Measurements from ENCODE around the gene CEP83.

The CEP83 gene

DNA sequence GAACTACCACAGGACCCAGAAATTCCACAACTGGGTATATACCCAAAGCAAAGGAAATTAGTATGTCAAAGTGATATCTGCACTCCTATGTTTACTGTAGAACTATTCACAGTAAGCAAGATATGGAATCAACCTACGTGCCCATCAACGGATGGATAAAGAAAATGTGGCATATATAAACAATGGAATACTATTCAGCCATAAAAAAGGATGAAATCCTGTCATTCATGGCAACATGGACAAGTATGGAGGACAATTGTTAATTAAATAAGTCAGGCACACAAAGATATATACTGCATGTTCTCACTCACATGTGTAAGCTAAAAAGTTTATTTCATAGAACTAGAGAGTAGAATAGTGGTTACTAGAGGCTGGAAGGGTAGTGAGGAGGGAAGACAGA is 97.0 kb downstream of the CEP83 start:
- Histone ChIP-seq H4K20me1 (ENCODE audit: insufficient read depth, low read length) (no peaks in the 10 kb centered on the region), H3K9me3 (ENCODE audit: insufficient read depth, low read length) (peaks cover 9% of the 10 kb centered on the region; the same call in 1 of the 2 replicates), H3K79me2 (ENCODE audit: low read length) (no peaks in the 10 kb centered on the region), H3K4me3 (ENCODE audit: low read length) (no peak overlapping the region), H3K27me3 (ENCODE audit: low read depth, low read length) (no peaks in the 10 kb centered on the region), H3K4me1 (ENCODE audit: low read length) (peaks cover 3% of the 10 kb centered on the region; the same call in 1 of the 2 replicates), H2AFZ (ENCODE audit: low read depth, low read length) (no peak overlapping the region), H3K36me3 (replicated peaks; ENCODE audit: low read depth, low read length) (peaks cover 30% of the 10 kb centered on the region), H3K9ac (ENCODE audit: low read length) (no peak overlapping the region), H3K4me2 (ENCODE audit: low read length) (no peak overlapping the region), H3K27ac (ENCODE audit: low read length) (no peak overlapping the region)
- TF ChIP-seq CTCF (IDR thresholded peaks at IDR 0.05; ENCODE audit: low read depth, low read length) (no peak), EZH2phosphoT487 (IDR thresholded peaks at IDR 0.05; ENCODE audit: low read depth) (no peak)

DNA sequence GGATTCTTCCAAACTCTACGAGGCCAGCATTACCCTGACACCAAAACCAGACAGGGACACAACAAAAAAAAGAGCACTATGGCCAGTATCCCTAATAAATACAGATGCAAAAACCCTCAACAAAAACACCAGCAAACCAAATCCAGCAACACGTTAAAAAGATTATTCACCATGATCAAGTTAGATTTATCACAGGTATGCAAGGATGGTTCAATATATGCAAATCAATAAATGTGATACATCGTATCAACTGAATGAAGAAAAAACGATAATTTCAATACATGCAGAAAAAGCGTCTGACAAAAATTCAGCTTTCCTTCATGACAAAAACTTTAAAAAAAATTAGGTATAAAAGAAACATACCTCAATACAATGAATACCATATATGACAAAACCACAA is 99.9 kb downstream of the CEP83 start:
- Histone ChIP-seq H3K4me2 (ENCODE audit: low read length) (no peak overlapping the region), H3K36me3 (replicated peaks; ENCODE audit: low read depth, low read length) (peaks cover 17% of the 10 kb centered on the region), H4K20me1 (ENCODE audit: insufficient read depth, low read length) (no peaks in the 10 kb centered on the region), H2AFZ (ENCODE audit: low read depth, low read length) (no peak overlapping the region), H3K9ac (ENCODE audit: low read length) (no peak overlapping the region), H3K79me2 (ENCODE audit: low read length) (no peaks in the 10 kb centered on the region), H3K4me1 (ENCODE audit: low read length) (peaks cover 3% of the 10 kb centered on the region; the same call in 1 of the 2 replicates), H3K27me3 (ENCODE audit: low read depth, low read length) (no peaks in the 10 kb centered on the region), H3K4me3 (ENCODE audit: low read length) (no peak overlapping the region), H3K27ac (ENCODE audit: low read length) (no peak overlapping the region), H3K9me3 (ENCODE audit: insufficient read depth, low read length) (peaks cover 9% of the 10 kb centered on the region; the same call in 1 of the 2 replicates)
- TF ChIP-seq CTCF (IDR thresholded peaks at IDR 0.05; ENCODE audit: low read depth, low read length): no peak
- TF ChIP-seq EZH2phosphoT487 (IDR thresholded peaks at IDR 0.05; ENCODE audit: low read depth): no peak

DNA sequence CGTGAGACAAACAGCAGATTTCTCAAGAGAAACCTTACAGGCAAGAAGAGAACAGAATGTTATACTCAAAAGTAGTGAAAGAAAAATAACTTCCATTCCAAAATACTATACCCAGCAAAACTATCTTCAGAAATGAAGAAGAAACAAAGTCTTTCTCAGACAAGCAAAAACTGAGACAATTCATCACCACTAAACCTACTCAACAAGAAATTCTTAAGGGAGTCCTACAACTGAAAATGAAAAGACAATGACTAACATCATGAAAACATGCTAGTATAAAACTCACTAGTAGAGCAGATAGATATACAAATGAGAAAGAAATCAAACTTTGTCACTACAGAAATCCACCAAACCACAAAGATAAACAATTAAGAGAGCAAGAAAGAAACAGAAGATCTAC is 106.5 kb downstream of the CEP83 start:
- Histone ChIP-seq H4K20me1 (ENCODE audit: insufficient read depth, low read length) (no peaks in the 10 kb centered on the region), H3K4me1 (ENCODE audit: low read length) (no peaks in the 10 kb centered on the region), H3K27me3 (ENCODE audit: low read depth, low read length) (no peaks in the 10 kb centered on the region), H3K9ac (ENCODE audit: low read length) (no peak overlapping the region), H3K4me2 (ENCODE audit: low read length) (no peak overlapping the region), H3K9me3 (ENCODE audit: insufficient read depth, low read length) (peaks cover 37% of the 10 kb centered on the region), H3K36me3 (replicated peaks; ENCODE audit: low read depth, low read length) (peaks cover 53% of the 10 kb centered on the region), H3K79me2 (ENCODE audit: low read length) (no peaks in the 10 kb centered on the region), H3K4me3 (ENCODE audit: low read length) (no peak overlapping the region), H3K27ac (ENCODE audit: low read length) (no peak overlapping the region), H2AFZ (ENCODE audit: low read depth, low read length) (no peak overlapping the region)
- TF ChIP-seq CTCF (IDR thresholded peaks at IDR 0.05; ENCODE audit: low read depth, low read length) (no peak), EZH2phosphoT487 (IDR thresholded peaks at IDR 0.05; ENCODE audit: low read depth) (no peak)

DNA sequence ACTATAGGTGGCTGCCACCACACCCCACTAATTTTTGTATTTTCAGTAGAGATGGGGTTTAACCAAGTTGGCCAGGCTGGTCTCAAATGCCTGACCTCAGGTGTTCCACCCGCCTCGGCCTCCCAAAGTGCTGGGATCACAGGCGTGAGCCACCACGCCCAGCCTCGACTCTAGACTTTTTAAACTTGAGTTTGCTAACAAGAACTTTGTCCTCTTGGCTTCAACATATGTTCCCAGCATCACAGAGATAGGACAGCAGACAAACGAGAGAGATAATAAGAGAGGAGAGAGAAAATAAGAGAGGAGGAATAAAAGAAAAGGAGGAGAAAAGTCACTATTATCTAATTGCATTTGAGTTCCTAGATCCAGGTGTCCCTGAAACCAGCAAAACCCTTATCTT is 119.1 kb downstream of the CEP83 start:
- Histone ChIP-seq H3K4me3 (ENCODE audit: low read length) (no peak overlapping the region), H3K4me2 (ENCODE audit: low read length) (no peak overlapping the region), H3K36me3 (replicated peaks; ENCODE audit: low read depth, low read length) (peaks cover 10% of the 10 kb centered on the region), H3K9me3 (ENCODE audit: insufficient read depth, low read length) (no peaks in the 10 kb centered on the region), H3K9ac (ENCODE audit: low read length) (no peak overlapping the region), H2AFZ (ENCODE audit: low read depth, low read length) (no peak overlapping the region), H3K79me2 (ENCODE audit: low read length) (no peaks in the 10 kb centered on the region), H3K4me1 (ENCODE audit: low read length) (no peaks in the 10 kb centered on the region), H3K27me3 (ENCODE audit: low read depth, low read length) (no peaks in the 10 kb centered on the region), H3K27ac (ENCODE audit: low read length) (no peak overlapping the region), H4K20me1 (ENCODE audit: insufficient read depth, low read length) (no peaks in the 10 kb centered on the region)
- no peak for TF ChIP-seq EZH2phosphoT487 (IDR thresholded peaks at IDR 0.05; ENCODE audit: low read depth)
- TF ChIP-seq CTCF (IDR thresholded peaks at IDR 0.05; ENCODE audit: low read depth, low read length): no peak
